ENCODE data around the gene FADS3. TPM values are rescaled to one million over a fixed set of nuclear protein-coding genes. Genes with fewer than 3 reads are reported as not detected.

FADS3 gene
- total RNA-seq, 3 donors from 2014 or later (not counting 1 experiment from before 2014, with no cell fraction given) = 10.8 to 17.8 (median 11.5) TPM

- Mint-ChIP-seq H3K36me3 (no peaks in the 10 kb centered on the region), H3K4me1 (peaks cover 0 to 6% of the 10 kb centered on the region in 2 donors), H3K27me3 (ENCODE audit: low read depth in 2 of 2) (no peaks in the 10 kb centered on the region), H3K27ac (no peak overlapping the region), H3K9me3 (no peaks in the 10 kb centered on the region), H3K4me3 (no peak overlapping the region)
- H3K36me3 ChIP-seq (ENCODE audit: control insufficient read depth, insufficient read depth, low read length) = no peaks in the 10 kb centered on the region
- WGBS (ENCODE audit: insufficient coverage) = 59% methylated on average over 5 of the region's 5 CpGs
- H3K27ac ChIP-seq (ENCODE audit: low read length) = no peak overlapping the region
- ATAC-seq (no peak), DNase-seq (peak in 1 of 2 donors; percentile 38)
- peaks cover 22% of the 10 kb centered on the region for H3K4me1 ChIP-seq (ENCODE audit: control insufficient read depth, insufficient read depth, low read length)
- TF ChIP-seq CTCF (IDR thresholded peaks at IDR 0.05) = no peak
- no peaks in the 10 kb centered on the region for H3K9me3 ChIP-seq (ENCODE audit: control insufficient read depth, insufficient read depth, low read length)
- intact Hi-C loops (cut with micrococcal nuclease) = no loop called here
- H3K4me3 ChIP-seq (ENCODE audit: low read length) = no peak overlapping the region
- no peaks in the 10 kb centered on the region for H3K27me3 ChIP-seq (ENCODE audit: control insufficient read depth, insufficient read depth, low read length)
Observed at GRCh38 chr11:61893981-61894380, 2.6 kb upstream of the FADS3 start.

GRCh38 chr11:61892085-61892370 is 683 bp upstream of the FADS3 start:
- ATAC-seq = peak in 1 of 3 donors; percentile 72
- Mint-ChIP-seq H3K4me1 (peaks cover 0 to 4% of the 10 kb centered on the region in 2 donors), H3K27me3 (ENCODE audit: low read depth in 2 of 2) (no peaks in the 10 kb centered on the region), H3K36me3 (no peaks in the 10 kb centered on the region), H3K4me3 (peak overlapping the region; percentile 79), H3K9me3 (no peaks in the 10 kb centered on the region), H3K27ac (peak overlapping the region; percentile 59 to 64)
- no peak for DNase-seq
- intact Hi-C loops (cut with micrococcal nuclease) = no loop called here
- peak overlapping the region; percentile 46 for H3K4me3 ChIP-seq (ENCODE audit: low read length)
- no peaks in the 10 kb centered on the region for H3K36me3 ChIP-seq (ENCODE audit: control insufficient read depth, insufficient read depth, low read length)
- peaks cover 20% of the 10 kb centered on the region for H3K4me1 ChIP-seq (ENCODE audit: control insufficient read depth, insufficient read depth, low read length)
- TF ChIP-seq CTCF (IDR thresholded peaks at IDR 0.05) = no peak
- WGBS (ENCODE audit: insufficient coverage) = 13% methylated on average over 12 of the region's 12 CpGs
- no peaks in the 10 kb centered on the region for H3K27me3 ChIP-seq (ENCODE audit: control insufficient read depth, insufficient read depth, low read length)
- H3K9me3 ChIP-seq (ENCODE audit: control insufficient read depth, insufficient read depth, low read length) = no peaks in the 10 kb centered on the region
- H3K27ac ChIP-seq (ENCODE audit: low read length) = peak overlapping the region; percentile 51

- DNase-seq (peak; percentile 28 to 59), ATAC-seq (peak; percentile 15 to 38 (median 27))
- 2% methylated on average over 38 of the region's 38 CpGs for WGBS (ENCODE audit: insufficient coverage)
- no peaks in the 10 kb centered on the region for H3K36me3 Mint-ChIP-seq
- peak overlapping the region; percentile 16 for H3K27ac ChIP-seq (ENCODE audit: low read length)
- H3K4me1 Mint-ChIP-seq = peaks cover 0 to 4% of the 10 kb centered on the region in 2 donors
- peak overlapping the region in 1 of 2 donors; percentile 79 for H3K27ac Mint-ChIP-seq
- intact Hi-C loops (cut with micrococcal nuclease) = no loop called here
- no peaks in the 10 kb centered on the region for H3K27me3 ChIP-seq (ENCODE audit: control insufficient read depth, insufficient read depth, low read length)
- H3K9me3 Mint-ChIP-seq = no peaks in the 10 kb centered on the region
- H3K36me3 ChIP-seq (ENCODE audit: control insufficient read depth, insufficient read depth, low read length) = no peaks in the 10 kb centered on the region
- no peak for TF ChIP-seq CTCF (IDR thresholded peaks at IDR 0.05)
- H3K4me3 Mint-ChIP-seq = peak overlapping the region; percentile 62
- H3K9me3 ChIP-seq (ENCODE audit: control insufficient read depth, insufficient read depth, low read length) = no peaks in the 10 kb centered on the region
- H3K4me1 ChIP-seq (ENCODE audit: control insufficient read depth, insufficient read depth, low read length) = peaks cover 20% of the 10 kb centered on the region
- H3K4me3 ChIP-seq (ENCODE audit: low read length) = peak overlapping the region; percentile 55
- H3K27me3 Mint-ChIP-seq (ENCODE audit: low read depth in 2 of 2) = no peaks in the 10 kb centered on the region
Observed at GRCh38 chr11:61890529-61891330, 615 bp downstream of the FADS3 start.

- Histone ChIP-seq H3K36me3 (ENCODE audit: control insufficient read depth, insufficient read depth, low read length) (no peaks in the 10 kb centered on the region), H3K4me3 (ENCODE audit: low read length) (no peak overlapping the region), H3K4me1 (ENCODE audit: control insufficient read depth, insufficient read depth, low read length) (peaks cover 20% of the 10 kb centered on the region), H3K27me3 (ENCODE audit: control insufficient read depth, insufficient read depth, low read length) (no peaks in the 10 kb centered on the region), H3K9me3 (ENCODE audit: control insufficient read depth, insufficient read depth, low read length) (no peaks in the 10 kb centered on the region), H3K27ac (ENCODE audit: low read length) (no peak overlapping the region)
- Mint-ChIP-seq H3K9me3 (no peaks in the 10 kb centered on the region), H3K4me1 (peaks cover 0 to 4% of the 10 kb centered on the region in 2 donors), H3K27me3 (ENCODE audit: low read depth in 2 of 2) (no peaks in the 10 kb centered on the region), H3K36me3 (no peaks in the 10 kb centered on the region), H3K4me3 (peak overlapping the region; percentile 56), H3K27ac (no peak overlapping the region)
- TF ChIP-seq CTCF (IDR thresholded peaks at IDR 0.05) = no peak
- intact Hi-C loops (cut with micrococcal nuclease) = no loop called here
- WGBS (ENCODE audit: insufficient coverage) = 90% methylated on average over 9 of the region's 10 CpGs
- ATAC-seq (no peak), DNase-seq (no peak)
Observed at GRCh38 chr11:61889831-61890230, 1.5 kb downstream of the FADS3 start.
